Measurements from ENCODE around the gene RBCK1.

Gene RBCK1

GRCh38 chr20:427849-428657 is 20.0 kb downstream of the RBCK1 start:
- Histone ChIP-seq H3K9me3 (no peaks in the 10 kb centered on the region), H3K36me3 (no peaks in the 10 kb centered on the region), H3K4me3 (ENCODE audit: low read depth, low read length) (no peak overlapping the region), H3K4me1 (no peaks in the 10 kb centered on the region), H3K27me3 (no peaks in the 10 kb centered on the region)
- DNase-seq = no peak
- TF ChIP-seq CTCF (IDR thresholded peaks at IDR 0.05; ENCODE audit: low read depth, low read length) = no peak

- no peak for TF ChIP-seq CTCF (IDR thresholded peaks at IDR 0.05; ENCODE audit: low read depth, low read length)
- H3K4me3 ChIP-seq (ENCODE audit: low read depth, low read length) = no peak overlapping the region
- H3K4me1 ChIP-seq = no peaks in the 10 kb centered on the region
- DNase-seq = no peak
- H3K36me3 ChIP-seq = no peaks in the 10 kb centered on the region
- no peaks in the 10 kb centered on the region for H3K9me3 ChIP-seq
- no peaks in the 10 kb centered on the region for H3K27me3 ChIP-seq
Observed at GRCh38 chr20:428658-429200, 20.6 kb downstream of the RBCK1 start.

- Histone ChIP-seq H3K4me1 (no peaks in the 10 kb centered on the region), H3K4me3 (ENCODE audit: low read depth, low read length) (no peak overlapping the region), H3K9me3 (no peaks in the 10 kb centered on the region), H3K36me3 (no peaks in the 10 kb centered on the region), H3K27me3 (no peaks in the 10 kb centered on the region)
- TF ChIP-seq CTCF (IDR thresholded peaks at IDR 0.05; ENCODE audit: low read depth, low read length) = no peak
- DNase-seq = no peak
Observed at GRCh38 chr20:430091-430999, 22.2 kb downstream of the RBCK1 start.

GRCh38 chr20:431012-431904 is 23.2 kb downstream of the RBCK1 start:
- no peak overlapping the region for H3K4me3 ChIP-seq (ENCODE audit: low read depth, low read length)
- no peaks in the 10 kb centered on the region for H3K36me3 ChIP-seq
- no peaks in the 10 kb centered on the region for H3K27me3 ChIP-seq
- peak; percentile 76 for DNase-seq
- H3K9me3 ChIP-seq = no peaks in the 10 kb centered on the region
- no peaks in the 10 kb centered on the region for H3K4me1 ChIP-seq
- TF ChIP-seq CTCF (IDR thresholded peaks at IDR 0.05; ENCODE audit: low read depth, low read length) = peak; percentile 81

GRCh38 chr20:432208-432607 is 24.1 kb downstream of the RBCK1 start:
- no peak for TF ChIP-seq CTCF (IDR thresholded peaks at IDR 0.05; ENCODE audit: low read depth, low read length)
- Histone ChIP-seq H3K36me3 (no peaks in the 10 kb centered on the region), H3K27me3 (no peaks in the 10 kb centered on the region), H3K4me1 (no peaks in the 10 kb centered on the region), H3K4me3 (ENCODE audit: low read depth, low read length) (no peak overlapping the region), H3K9me3 (no peaks in the 10 kb centered on the region)
- DNase-seq = no peak
